Spleen (tissue), 7 donors: ENCODE measurements around the gene ARL8B.
"Not testable (repeated sequence)": the region's sequence is repeated elsewhere in the genome, so short reads cannot be mapped to it uniquely, and the experiment has no call there.

Source experiments
- POLR2A ChIP-seq, 3 donors: fragments of 450-650 bp; IDR thresholded peaks; one replicate each; pipeline ENCODE4 v1.5.1; 2017; ENCODE audit warnings: antibody characterized with exemption in 3 of 3, mild to moderate bottlenecking in 1 of 3
- POLR2AphosphoS5 ChIP-seq, 3 donors: sonication (generic); formaldehyde crosslinking; IDR thresholded peaks; one replicate each; pipeline ENCODE4 v1.5.1; 2017; ENCODE audit warnings: antibody characterized with exemption in 3 of 3
- TF ChIP-seq, protein P1 (sequence below), 11 experiments: fragments of 200-600 bp in 7 of 11; fragments of 450-650 bp in 4 of 11; sonication (generic) in 4 of 11; IDR thresholded peaks in 8 of 11; conservative IDR thresholded peaks in 3 of 11; 1 replicate in 7 of 11; 2 replicates in 4 of 11; pipeline versions ENCODE4 v1.4.0 to v1.8.0; 2016 to 2021; ENCODE audit warnings: antibody characterized with exemption in 11 of 11, inconsistent platforms in 4 of 11, mild to moderate bottlenecking in 1 of 11
- donor health status: DM: no; HTN: no; CAD: no; lungs with moderate emphysema.
- donor health status: DM: no; HTN: no; CAD: no.
- donor health status: DM: no; HTN: no; CAD: no.

GRCh38 chr3:5147152-5147551 is 25.1 kb downstream of the ARL8B start:
- TF ChIP-seq POLR2AphosphoS5, POLR2A (IDR thresholded peaks at IDR 0.05): not testable (repeated sequence)
- TF ChIP-seq, protein P1, sequence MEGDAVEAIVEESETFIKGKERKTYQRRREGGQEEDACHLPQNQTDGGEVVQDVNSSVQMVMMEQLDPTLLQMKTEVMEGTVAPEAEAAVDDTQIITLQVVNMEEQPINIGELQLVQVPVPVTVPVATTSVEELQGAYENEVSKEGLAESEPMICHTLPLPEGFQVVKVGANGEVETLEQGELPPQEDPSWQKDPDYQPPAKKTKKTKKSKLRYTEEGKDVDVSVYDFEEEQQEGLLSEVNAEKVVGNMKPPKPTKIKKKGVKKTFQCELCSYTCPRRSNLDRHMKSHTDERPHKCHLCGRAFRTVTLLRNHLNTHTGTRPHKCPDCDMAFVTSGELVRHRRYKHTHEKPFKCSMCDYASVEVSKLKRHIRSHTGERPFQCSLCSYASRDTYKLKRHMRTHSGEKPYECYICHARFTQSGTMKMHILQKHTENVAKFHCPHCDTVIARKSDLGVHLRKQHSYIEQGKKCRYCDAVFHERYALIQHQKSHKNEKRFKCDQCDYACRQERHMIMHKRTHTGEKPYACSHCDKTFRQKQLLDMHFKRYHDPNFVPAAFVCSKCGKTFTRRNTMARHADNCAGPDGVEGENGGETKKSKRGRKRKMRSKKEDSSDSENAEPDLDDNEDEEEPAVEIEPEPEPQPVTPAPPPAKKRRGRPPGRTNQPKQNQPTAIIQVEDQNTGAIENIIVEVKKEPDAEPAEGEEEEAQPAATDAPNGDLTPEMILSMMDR (IDR thresholded peaks at IDR 0.05 in 8 of 11, conservative IDR thresholded peaks at IDR 0.05 in 3 of 11), result not testable (repeated sequence)
